ENCODE results near the gene TRAPPC5. TPM values are rescaled to one million over a fixed set of nuclear protein-coding genes. Genes with fewer than 3 reads are reported as not detected.

TRAPPC5 gene
- total and polyA plus RNA-seq, 2 experiments from 2014 or later: 95.9 to 120 TPM

DNA sequence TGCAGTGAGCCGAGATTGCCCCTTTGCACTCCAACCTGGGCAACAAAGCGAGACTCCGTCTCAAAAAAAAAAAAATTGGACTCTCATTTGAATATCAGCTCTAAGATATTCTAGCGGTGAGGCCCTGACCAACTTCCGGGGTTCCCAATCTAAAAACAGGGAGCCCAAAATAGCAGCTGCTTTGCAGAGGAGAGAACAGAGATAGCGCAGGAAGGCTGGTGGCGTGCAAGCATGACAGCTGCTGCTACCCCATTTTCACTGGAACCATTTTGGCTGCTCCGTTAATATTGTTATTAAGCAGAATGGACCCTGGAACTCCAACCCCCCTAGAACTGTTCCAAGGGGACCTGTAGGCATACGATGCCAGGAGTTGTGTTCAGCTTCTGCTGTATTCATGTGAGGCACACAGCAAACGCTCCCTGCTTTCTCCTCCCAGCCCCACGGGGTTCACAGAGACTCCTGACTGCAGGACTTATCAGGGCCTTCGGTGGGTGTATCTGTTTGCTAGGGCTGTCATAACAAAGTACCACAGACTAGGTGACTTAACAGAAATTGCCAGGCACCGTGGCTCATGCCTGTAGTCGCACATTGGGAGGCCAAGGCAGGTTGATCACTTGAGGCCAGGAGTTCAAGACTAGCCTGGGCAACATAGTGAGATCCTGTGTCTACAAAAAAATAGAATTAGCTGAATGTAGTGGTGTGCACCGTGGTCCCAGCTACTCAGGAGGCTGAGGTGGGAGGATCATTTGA is 32.2 kb upstream of the TRAPPC5 start:
- peaks cover 17% of the 10 kb centered on the region for H3K27me3 ChIP-seq
- TF ChIP-seq, protein P1, sequence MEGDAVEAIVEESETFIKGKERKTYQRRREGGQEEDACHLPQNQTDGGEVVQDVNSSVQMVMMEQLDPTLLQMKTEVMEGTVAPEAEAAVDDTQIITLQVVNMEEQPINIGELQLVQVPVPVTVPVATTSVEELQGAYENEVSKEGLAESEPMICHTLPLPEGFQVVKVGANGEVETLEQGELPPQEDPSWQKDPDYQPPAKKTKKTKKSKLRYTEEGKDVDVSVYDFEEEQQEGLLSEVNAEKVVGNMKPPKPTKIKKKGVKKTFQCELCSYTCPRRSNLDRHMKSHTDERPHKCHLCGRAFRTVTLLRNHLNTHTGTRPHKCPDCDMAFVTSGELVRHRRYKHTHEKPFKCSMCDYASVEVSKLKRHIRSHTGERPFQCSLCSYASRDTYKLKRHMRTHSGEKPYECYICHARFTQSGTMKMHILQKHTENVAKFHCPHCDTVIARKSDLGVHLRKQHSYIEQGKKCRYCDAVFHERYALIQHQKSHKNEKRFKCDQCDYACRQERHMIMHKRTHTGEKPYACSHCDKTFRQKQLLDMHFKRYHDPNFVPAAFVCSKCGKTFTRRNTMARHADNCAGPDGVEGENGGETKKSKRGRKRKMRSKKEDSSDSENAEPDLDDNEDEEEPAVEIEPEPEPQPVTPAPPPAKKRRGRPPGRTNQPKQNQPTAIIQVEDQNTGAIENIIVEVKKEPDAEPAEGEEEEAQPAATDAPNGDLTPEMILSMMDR (IDR thresholded peaks at IDR 0.05; ENCODE audit: low read depth, low read length): no peak
- no peaks in the 10 kb centered on the region for H3K9me3 ChIP-seq (ENCODE audit: low read depth)
- no peak for DNase-seq (ENCODE audit: low read depth in 1 of 2, low spot score in 1 of 2)
- H3K4me1 ChIP-seq (ENCODE audit: low read depth): no peaks in the 10 kb centered on the region
- no peaks in the 10 kb centered on the region for H3K36me3 ChIP-seq
- no peak overlapping the region for H3K27ac ChIP-seq
- H3K4me3 ChIP-seq: no peak overlapping the region

DNA sequence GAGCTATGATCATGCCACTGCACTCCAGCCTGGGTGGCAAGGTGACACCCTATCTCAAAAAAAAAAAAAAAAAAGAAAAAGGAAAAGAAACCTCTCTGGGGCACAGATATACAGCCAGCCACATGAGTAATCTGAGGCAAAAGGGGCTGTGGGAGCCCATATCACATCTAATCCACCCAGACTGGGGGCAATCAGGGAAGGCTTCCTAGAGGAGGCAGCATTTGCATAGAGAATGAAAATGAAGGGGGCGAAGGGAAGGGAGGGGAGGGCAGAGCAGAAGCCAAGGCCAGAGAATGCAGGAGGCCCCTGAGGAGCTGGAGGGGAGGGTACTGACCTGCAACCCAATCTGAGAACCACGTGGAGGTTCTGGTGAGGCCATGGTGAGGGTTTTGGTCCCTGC is 30.5 kb upstream of the TRAPPC5 start:
- TF ChIP-seq, protein P1 (IDR thresholded peaks at IDR 0.05; ENCODE audit: low read depth, low read length): no peak
- peaks cover 28% of the 10 kb centered on the region for H3K27me3 ChIP-seq
- H3K4me1 ChIP-seq (ENCODE audit: low read depth): no peaks in the 10 kb centered on the region
- H3K36me3 ChIP-seq: no peaks in the 10 kb centered on the region
- H3K9me3 ChIP-seq (ENCODE audit: low read depth): no peaks in the 10 kb centered on the region
- no peak overlapping the region for H3K4me3 ChIP-seq
- DNase-seq (ENCODE audit: low read depth in 1 of 2, low spot score in 1 of 2): no peak
- H3K27ac ChIP-seq: no peak overlapping the region

DNA sequence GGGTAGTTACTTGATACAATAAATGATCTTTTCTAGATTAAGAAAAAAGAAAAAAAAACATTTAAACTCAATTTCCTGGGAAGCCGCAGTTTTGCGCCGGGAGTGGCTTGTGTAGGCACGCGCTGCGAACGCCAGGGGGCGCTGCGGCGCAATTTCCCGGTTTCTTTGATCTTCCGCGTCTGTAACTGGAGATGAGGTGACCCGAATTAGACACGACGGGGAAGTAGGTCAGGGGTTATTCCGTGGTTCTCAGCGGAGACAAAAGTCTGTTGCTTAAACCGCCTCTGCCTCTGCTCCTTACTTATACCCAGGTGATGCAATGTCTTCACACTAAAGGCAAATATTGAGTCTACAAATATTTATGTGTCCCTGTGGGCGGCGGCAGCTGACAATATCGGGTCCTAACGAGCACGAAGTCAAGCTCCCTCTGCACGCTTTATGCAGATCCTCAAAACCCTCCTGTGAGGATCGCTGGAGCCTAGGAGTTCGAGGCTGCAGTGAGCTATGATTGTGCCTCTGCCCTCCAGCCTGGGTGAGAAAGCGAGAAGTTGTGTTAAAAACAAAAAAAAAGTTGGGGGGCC is 28.5 kb upstream of the TRAPPC5 start:
- H3K36me3 ChIP-seq: no peaks in the 10 kb centered on the region
- H3K27me3 ChIP-seq: peaks cover 34% of the 10 kb centered on the region
- H3K4me3 ChIP-seq: no peak overlapping the region
- no peak overlapping the region for H3K27ac ChIP-seq
- no peaks in the 10 kb centered on the region for H3K9me3 ChIP-seq (ENCODE audit: low read depth)
- H3K4me1 ChIP-seq (ENCODE audit: low read depth): no peaks in the 10 kb centered on the region
- TF ChIP-seq, protein P1 (IDR thresholded peaks at IDR 0.05; ENCODE audit: low read depth, low read length): peak; percentile 95
- DNase-seq (ENCODE audit: low read depth in 1 of 2, low spot score in 1 of 2): peak; percentile 83 to 85

DNA sequence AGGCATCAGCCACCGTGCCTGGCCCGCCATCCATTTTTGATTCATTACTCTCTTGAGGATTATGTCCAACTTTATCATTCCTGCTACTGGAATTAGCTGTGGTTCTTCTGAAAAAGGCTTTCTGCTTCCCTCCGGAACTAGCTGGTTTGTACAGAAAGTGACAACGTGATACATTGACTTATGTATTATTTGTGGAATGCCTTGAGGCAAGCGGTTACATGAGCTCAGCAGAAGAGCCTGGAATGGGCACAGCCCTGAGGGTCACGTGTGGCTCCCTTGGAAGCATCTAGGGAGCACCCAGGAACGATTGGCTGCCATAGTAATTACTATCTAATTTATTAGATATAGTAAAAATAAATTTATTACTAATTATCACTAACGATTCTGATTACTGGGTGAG is 26.2 kb upstream of the TRAPPC5 start:
- TF ChIP-seq, protein P1 (IDR thresholded peaks at IDR 0.05; ENCODE audit: low read depth, low read length): no peak
- DNase-seq (ENCODE audit: low read depth in 1 of 2, low spot score in 1 of 2): no peak
- Histone ChIP-seq H3K27me3 (peaks cover 34% of the 10 kb centered on the region), H3K36me3 (no peaks in the 10 kb centered on the region), H3K4me3 (no peak overlapping the region), H3K27ac (no peak overlapping the region), H3K9me3 (ENCODE audit: low read depth) (no peaks in the 10 kb centered on the region), H3K4me1 (ENCODE audit: low read depth) (no peaks in the 10 kb centered on the region)

DNA sequence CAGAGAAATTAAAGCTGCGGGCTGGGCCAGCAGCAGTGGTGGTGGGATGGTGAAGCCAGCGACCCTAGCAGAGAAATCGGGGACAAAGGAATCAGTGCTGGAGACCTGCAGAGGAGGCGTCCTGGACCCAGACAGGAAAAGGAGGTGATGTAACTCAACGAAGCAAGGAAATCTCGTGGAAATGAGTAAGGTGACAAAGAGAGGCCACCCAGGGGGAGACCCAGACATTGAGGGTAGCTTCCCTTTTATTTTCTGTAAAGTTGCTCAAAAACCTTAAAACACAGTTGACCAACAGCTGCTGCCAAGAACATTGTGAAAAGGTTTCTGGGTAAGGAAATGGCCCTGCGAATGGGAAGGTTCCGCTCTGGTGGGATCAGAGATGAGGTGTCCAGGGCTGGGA is 25.1 kb upstream of the TRAPPC5 start:
- H3K4me1 ChIP-seq (ENCODE audit: low read depth): no peaks in the 10 kb centered on the region
- no peak overlapping the region for H3K4me3 ChIP-seq
- TF ChIP-seq, protein P1 (IDR thresholded peaks at IDR 0.05; ENCODE audit: low read depth, low read length): no peak
- no peaks in the 10 kb centered on the region for H3K9me3 ChIP-seq (ENCODE audit: low read depth)
- no peak for DNase-seq (ENCODE audit: low read depth in 1 of 2, low spot score in 1 of 2)
- H3K27me3 ChIP-seq: peaks cover 30% of the 10 kb centered on the region
- no peak overlapping the region for H3K27ac ChIP-seq
- H3K36me3 ChIP-seq: no peaks in the 10 kb centered on the region

All from cardiac muscle cell (in vitro differentiated cells and primary cell).